HCT116 (cell line): ENCODE results near the gene GARS1. TPM values are rescaled to one million over a fixed set of nuclear protein-coding genes. Genes with fewer than 3 reads are reported as not detected.

Experiments used
- ATAC-seq: fragments of 200-7000 bp; cut with Tn5 transposase; 2 replicates; pipeline ENCODE4 v1.9.1; 2020; ENCODE audit warnings: mild to moderate bottlenecking, moderate library complexity
- BruUV-seq: library from RNA; stranded (reverse); fragments of 400-500 nt; replicated peaks from 2 replicates; lab custom pipeline; 2021; lab: Mats Ljungman, UMichigan
- CTCF ChIA-PET: fragments of 300-600 bp; sonication (Branson Sonifier 250); formaldehyde crosslinking; loops from one replicate; lab custom pipeline; 2021; ENCODE audit warnings: antibody characterized with exemption; lab: Charles Lee
- POLR2A ChIA-PET: fragments of 300-600, 350-600 bp; sonication (Branson Sonifier 250); formaldehyde crosslinking; loops from one replicate; lab custom pipeline; 2021; ENCODE audit warnings: antibody characterized with exemption; lab: Charles Lee
- RAD21 ChIA-PET, 2 experiments: fragments of 300-600 bp; sonication (Branson Sonifier 250); formaldehyde crosslinking; loops; one replicate each; lab custom pipeline; 2023; ENCODE audit warnings: low total read pairs in 2 of 2; ENCODE audit not compliant: uncharacterized antibody in 2 of 2, unreplicated experiment in 2 of 2, low non-redundant PET in 1 of 2; lab: Charles Lee
- DNase-seq: peaks from one replicate; pipeline ENCODE4 v3.0.0-alpha.2; 2010; ENCODE audit warnings: low read depth, low spot score
- H2AFZ ChIP-seq: fragments of 200-600 bp; shearing (Covaris generic), sonication (generic); 2 replicates; pipeline ENCODE4 v1.6.1; 2017; ENCODE audit warnings: low read depth, mixed run types, mixed read lengths, antibody characterized with exemption, low read length; ENCODE audit not compliant: poor library complexity, severe bottlenecking
- H3K27ac ChIP-seq: 2 replicates; pipeline ENCODE4 v1.5.1; 2012; ENCODE audit warnings: low read depth, low read length
- H3K27me3 ChIP-seq: fragments of 200-600 bp; sonication (generic); 2 replicates; pipeline ENCODE4 v1.6.1; 2016; ENCODE audit warnings: mixed run types, low read length, mixed read lengths; ENCODE audit not compliant: insufficient read depth
- H3K36me3 ChIP-seq, 2 experiments: fragments of 200-500 bp in 1 of 2; fragments of 200-600 bp in 1 of 2; sonication (Bioruptor generic) in 1 of 2; sonication (generic) in 1 of 2; 2 replicates each; pipeline versions ENCODE4 v1.5.1 to v1.6.1; 2014 to 2016; ENCODE audit warnings: low read length in 2 of 2, inconsistent platforms in 1 of 2, mixed read lengths in 1 of 2, mixed run types in 1 of 2; ENCODE audit not compliant: insufficient read depth in 2 of 2, control insufficient read depth in 1 of 2
- H3K4me1 ChIP-seq, 2 experiments: fragments of 200-600 bp in 1 of 2; sonication (generic) in 1 of 2; 2 replicates each; pipeline versions ENCODE4 v1.5.1 to v1.6.1; 2012 to 2017; ENCODE audit warnings: low read length in 2 of 2, inconsistent platforms in 1 of 2, mild to moderate bottlenecking in 1 of 2, mixed read lengths in 1 of 2, mixed run types in 1 of 2, moderate library complexity in 1 of 2; ENCODE audit not compliant: insufficient read depth in 2 of 2, control insufficient read depth in 1 of 2
- H3K4me2 ChIP-seq: fragments of 200-600 bp; sonication (generic); 2 replicates; pipeline ENCODE4 v1.6.1; 2017; ENCODE audit warnings: mixed run types, low read length, mixed read lengths
- H3K4me3 ChIP-seq, 2 experiments: fragments of 200-600 bp in 1 of 2; sonication (generic) in 1 of 2; replicated peaks in 1 of 2; 2 replicates each; pipeline ENCODE4 v1.5.1; 2011 to 2016; ENCODE audit warnings: low read length in 2 of 2, control low read depth in 1 of 2, low read depth in 1 of 2, mild to moderate bottlenecking in 1 of 2, mixed read lengths in 1 of 2, mixed run types in 1 of 2
- H3K79me2 ChIP-seq: fragments of 200-600 bp; sonication (generic); 2 replicates; pipeline ENCODE4 v1.6.1; 2017; ENCODE audit warnings: mild to moderate bottlenecking, mixed run types, low read length, moderate library complexity, mixed read lengths; ENCODE audit not compliant: insufficient read depth
- H3K9ac ChIP-seq: fragments of 200-600 bp; sonication (generic); 2 replicates; pipeline ENCODE4 v1.6.1; 2016; ENCODE audit warnings: low read length, mixed read lengths
- H3K9me2 ChIP-seq: fragments of 200-600 bp; sonication (generic), shearing (Covaris generic); 2 replicates; pipeline ENCODE4 v1.6.1; 2017; ENCODE audit warnings: mixed run types, mild to moderate bottlenecking, moderate library complexity; ENCODE audit not compliant: insufficient read depth
- H3K9me3 ChIP-seq, 2 experiments: fragments of 200-500 bp in 1 of 2; fragments of 200-600 bp in 1 of 2; sonication (Bioruptor generic) in 1 of 2; sonication (generic) in 1 of 2; 2 replicates each; pipeline ENCODE4 v1.6.1; 2014 to 2017; ENCODE audit warnings: low read length in 2 of 2, mixed read lengths in 2 of 2, inconsistent platforms in 1 of 2, low read depth in 1 of 2, mild to moderate bottlenecking in 1 of 2, mixed run types in 1 of 2, moderate library complexity in 1 of 2; ENCODE audit not compliant: control insufficient read depth in 1 of 2, insufficient read depth in 1 of 2
- H4K20me1 ChIP-seq: fragments of 200-600 bp; sonication (generic), shearing (Covaris generic); 2 replicates; pipeline ENCODE4 v1.6.1; 2017; ENCODE audit warnings: mixed run types, mild to moderate bottlenecking, moderate library complexity; ENCODE audit not compliant: insufficient read depth
- ATF3 ChIP-seq: IDR thresholded peaks from 2 replicates; pipeline ENCODE4 v1.6.1; 2012
- CBX3 ChIP-seq: IDR thresholded peaks from 2 replicates; pipeline ENCODE4 v1.6.1; 2012; ENCODE audit warnings: low read depth
- CEBPB ChIP-seq: IDR thresholded peaks from 2 replicates; pipeline ENCODE4 v1.6.1; 2012; ENCODE audit warnings: low read depth
- CTCF ChIP-seq, 3 experiments: fragments of 200-600 bp in 1 of 3; sonication (generic) in 1 of 3; IDR thresholded peaks in 2 of 3; conservative IDR thresholded peaks in 1 of 3; 2 replicates each; pipeline ENCODE4 v1.5.1; 2012 to 2017; ENCODE audit warnings: low read depth in 2 of 3, low read length in 2 of 3, antibody characterized with exemption in 1 of 3, borderline replicate concordance in 1 of 3, control low read depth in 1 of 3, mild to moderate bottlenecking in 1 of 3, mixed read lengths in 1 of 3, mixed run types in 1 of 3, moderate library complexity in 1 of 3; ENCODE audit not compliant: insufficient read depth in 1 of 3
- EGR1 ChIP-seq: IDR thresholded peaks from 2 replicates; pipeline ENCODE4 v1.6.1; 2012; ENCODE audit warnings: low read depth
- EZH2 ChIP-seq: fragments of 200-600 bp; sonication (generic); IDR thresholded peaks from 2 replicates; pipeline ENCODE4 v1.6.1; 2017; ENCODE audit warnings: antibody characterized with exemption, mixed run types
- EZH2phosphoT487 ChIP-seq: fragments of 200-600 bp; IDR thresholded peaks from 2 replicates; pipeline ENCODE4 v1.6.1; 2018; ENCODE audit warnings: antibody characterized with exemption, borderline replicate concordance
- FOSL1 ChIP-seq: IDR thresholded peaks from 2 replicates; pipeline ENCODE4 v1.6.1; 2012; ENCODE audit warnings: low read depth
- JUND ChIP-seq: IDR thresholded peaks from 2 replicates; pipeline ENCODE4 v1.6.1; 2012
- POLR2AphosphoS5 ChIP-seq: IDR thresholded peaks from 2 replicates; pipeline ENCODE4 v1.6.1; 2011; ENCODE audit warnings: mild to moderate bottlenecking, low read depth, low read length, moderate library complexity
- RAD21 ChIP-seq: IDR thresholded peaks from 2 replicates; pipeline ENCODE4 v1.6.1; 2012; ENCODE audit warnings: low read depth, mild to moderate bottlenecking
- SIN3A ChIP-seq: IDR thresholded peaks from 2 replicates; pipeline ENCODE4 v1.6.1; 2012; ENCODE audit warnings: low read depth
- SP1 ChIP-seq: IDR thresholded peaks from 2 replicates; pipeline ENCODE4 v1.6.1; 2012; ENCODE audit warnings: low read depth
- SRF ChIP-seq: IDR thresholded peaks from 2 replicates; pipeline ENCODE4 v1.6.1; 2012; ENCODE audit warnings: low read depth
- TCF7L2 ChIP-seq: IDR thresholded peaks from 2 replicates; pipeline ENCODE4 v1.7.0; 2011; ENCODE audit warnings: borderline replicate concordance, inconsistent platforms; ENCODE audit not compliant: insufficient read depth, insufficient read length; ENCODE audit errors: extremely low read depth
- ZFX ChIP-seq: fragments of 450-650 bp; IDR thresholded peaks from 2 replicates; pipeline ENCODE4 v1.6.1; 2017
- ZNF274 ChIP-seq: fragments of 200-500 bp; sonication (Bioruptor generic); IDR thresholded peaks from 2 replicates; pipeline ENCODE4 v1.6.1; 2014; ENCODE audit warnings: mild to moderate bottlenecking, low read depth, low read length, inconsistent platforms
- intact Hi-C: fragments of 100-400 bp; cut with micrococcal nuclease; formaldehyde crosslinking; loops from 2 replicates; pipeline ENCODE4 v1.10.0; 2022
- total RNA-seq: library from RNA; stranded (reverse); gene quantifications from one replicate; pipeline ENCODE4 v1.2.1, GENCODE V29; 2021; ENCODE audit not compliant: unreplicated experiment

The GARS1 gene
- total RNA-seq, 1 experiment from 2014 or later = 329 TPM

GRCh38 chr7:30674420-30674819 lies 79.7 kb downstream of the GARS1 start:
- Histone ChIP-seq H3K9ac (no peak overlapping the region), H3K9me2 (no peaks in the 10 kb centered on the region), H3K4me2 (no peak overlapping the region), H3K4me3 (no peak overlapping the region), H3K27ac (no peak overlapping the region), H3K9me3 (no peaks in the 10 kb centered on the region), H3K36me3 (no peaks in the 10 kb centered on the region), H3K4me1 (no peaks in the 10 kb centered on the region), H3K27me3 (peaks cover 44% of the 10 kb centered on the region), H2AFZ (no peak overlapping the region), H4K20me1 (no peaks in the 10 kb centered on the region), H3K79me2 (no peaks in the 10 kb centered on the region)
- intact Hi-C loops = no loop called here
- DNase-seq = no peak
- BruUV-seq = no TSS peak
- ChIA-PET RAD21 (no interaction called here), CTCF (no interaction called here), POLR2A (no interaction called here)
- no peak for ATAC-seq
- TF ChIP-seq POLR2AphosphoS5 (no peak), SP1 (no peak), SIN3A (no peak), CTCF (IDR thresholded peaks at IDR 0.05 in 2 of 3, conservative IDR thresholded peaks at IDR 0.05 in 1 of 3; ENCODE audit: borderline replicate concordance in 1 of 3, insufficient read depth in 1 of 3, low read depth in 2 of 3, low read length in 2 of 3) (no peak), CBX3 (no peak), CEBPB (no peak), ATF3 (no peak), ZNF274 (no peak), SRF (no peak), EZH2 (no peak), RAD21 (no peak), EZH2phosphoT487 (no peak), JUND (no peak), EGR1 (no peak), ZFX (no peak), FOSL1 (no peak), TCF7L2 (no peak)
